ENCODE measurements around the gene CCDC85C. TPM values are rescaled to one million over a fixed set of nuclear protein-coding genes. Genes with fewer than 3 reads are reported as not detected.

The CCDC85C gene
- total RNA-seq, 2 experiments from 2014 or later = 6.4 to 15.0 TPM

GRCh38 chr14:99628887-99629618 is 25.0 kb upstream of the CCDC85C start:
- DNase-seq (ENCODE audit: low spot score) = peak; percentile 66
- Histone ChIP-seq H3K4me3 (ENCODE audit: low read depth, low read length, poor library complexity, severe bottlenecking) (no peak overlapping the region), H3K9me2 (ENCODE audit: insufficient read depth, low read length) (no peaks in the 10 kb centered on the region), H3K4me1 (ENCODE audit: insufficient read depth, low read length, poor library complexity, severe bottlenecking) (peaks cover 21% of the 10 kb centered on the region), H3K36me3 (ENCODE audit: insufficient read depth, low read length) (no peaks in the 10 kb centered on the region), H3K9me3 (ENCODE audit: low read length) (no peaks in the 10 kb centered on the region), H3K27ac (ENCODE audit: low read depth, low read length, poor library complexity, severe bottlenecking) (no peak overlapping the region), H3K4me2 (ENCODE audit: low read length) (no peak overlapping the region), H3K79me2 (ENCODE audit: insufficient read depth, low read depth, low read length) (no peaks in the 10 kb centered on the region), H2AFZ (ENCODE audit: low read length) (no peak overlapping the region), H4K20me1 (ENCODE audit: insufficient read depth, low read length) (no peaks in the 10 kb centered on the region)
- CTCF ChIA-PET (ENCODE audit: unreplicated experiment) = interaction anchor here (1.4 kb wide), 1 partner anchor 21 kb away, joined by 3 read pairs; no protein-coding TSS in a partner anchor
- TF ChIP-seq CTCF (conservative IDR thresholded peaks at IDR 0.05; ENCODE audit: low read length) (peak; percentile 95), EZH2phosphoT487 (IDR thresholded peaks at IDR 0.05; ENCODE audit: borderline replicate concordance, low read depth, low read length) (no peak)
- POLR2A ChIA-PET = interaction anchor here (0.8 to 0.9 kb wide), 2 partner anchors 24 to 28 kb away, joined by 3 read pairs; no protein-coding TSS in a partner anchor
- no TSS peak for BruUV-seq (replicated peaks)
- intact Hi-C loops (cut with micrococcal nuclease; ENCODE audit: unreplicated experiment) = loop anchor here (1.0 to 2.0 kb wide), 2 partner anchors 54 to 111 kb away; no protein-coding TSS in a partner anchor

- POLR2A ChIA-PET = interaction anchor here (0.8 to 0.9 kb wide), 2 partner anchors 23 to 29 kb away, joined by 3 read pairs; no protein-coding TSS in a partner anchor
- no peak overlapping the region for H3K4me3 ChIP-seq (ENCODE audit: low read depth, low read length, poor library complexity, severe bottlenecking)
Observed at GRCh38 chr14:99627510-99628381, 23.7 kb upstream of the CCDC85C start.

More at GRCh38 chr14:99627510-99628381, 23.7 kb upstream of the CCDC85C start:
- Histone ChIP-seq H4K20me1 (ENCODE audit: insufficient read depth, low read length) (no peaks in the 10 kb centered on the region), H3K9me2 (ENCODE audit: insufficient read depth, low read length) (no peaks in the 10 kb centered on the region), H3K4me2 (ENCODE audit: low read length) (no peak overlapping the region), H3K79me2 (ENCODE audit: insufficient read depth, low read depth, low read length) (no peaks in the 10 kb centered on the region), H3K4me1 (ENCODE audit: insufficient read depth, low read length, poor library complexity, severe bottlenecking) (peaks cover 8% of the 10 kb centered on the region), H3K27ac (ENCODE audit: low read depth, low read length, poor library complexity, severe bottlenecking) (no peak overlapping the region), H3K36me3 (ENCODE audit: insufficient read depth, low read length) (no peaks in the 10 kb centered on the region), H3K9me3 (ENCODE audit: low read length) (no peaks in the 10 kb centered on the region), H2AFZ (ENCODE audit: low read length) (no peak overlapping the region)
- no peak for DNase-seq (ENCODE audit: low spot score)
- intact Hi-C loops (cut with micrococcal nuclease; ENCODE audit: unreplicated experiment) = loop anchor here (2.0 kb wide), 1 partner anchor 53 kb away; no protein-coding TSS in a partner anchor
- TF ChIP-seq CTCF (conservative IDR thresholded peaks at IDR 0.05; ENCODE audit: low read length) = no peak
- TF ChIP-seq EZH2phosphoT487 (IDR thresholded peaks at IDR 0.05; ENCODE audit: borderline replicate concordance, low read depth, low read length) = no peak
- CTCF ChIA-PET (ENCODE audit: unreplicated experiment) = interaction anchor here (0.6 to 1.4 kb wide), 3 partner anchors 20 to 68 kb away, joined by 3 read pairs; no protein-coding TSS in a partner anchor
- no TSS peak for BruUV-seq (replicated peaks)

Data from OCI-LY7 (cell line).